Tibial nerve (tissue), 4 donors: ENCODE data around the gene CERS6.

ENCODE experiments used
- EP300 ChIP-seq, 2 donors: sonication (generic); formaldehyde crosslinking; IDR thresholded peaks; one replicate each; pipeline ENCODE4 v1.6.1; 2017; ENCODE audit warnings: antibody characterized with exemption in 2 of 2, mild to moderate bottlenecking in 1 of 2
- POLR2A ChIP-seq, 2 donors: fragments of 450-650 bp; IDR thresholded peaks; one replicate each; pipeline ENCODE4 v1.6.1; 2017; ENCODE audit warnings: antibody characterized with exemption in 2 of 2, mild to moderate bottlenecking in 2 of 2, moderate library complexity in 2 of 2
- TF ChIP-seq, protein P1 (sequence below), 5 experiments: fragments of 200-600 bp in 3 of 5; fragments of 450-650 bp in 2 of 5; sonication (generic) in 3 of 5; IDR thresholded peaks; one replicate each; pipeline ENCODE4 v1.5.1; 2016 to 2019; ENCODE audit warnings: antibody characterized with exemption in 5 of 5, mild to moderate bottlenecking in 3 of 5, moderate library complexity in 2 of 5

DNA sequence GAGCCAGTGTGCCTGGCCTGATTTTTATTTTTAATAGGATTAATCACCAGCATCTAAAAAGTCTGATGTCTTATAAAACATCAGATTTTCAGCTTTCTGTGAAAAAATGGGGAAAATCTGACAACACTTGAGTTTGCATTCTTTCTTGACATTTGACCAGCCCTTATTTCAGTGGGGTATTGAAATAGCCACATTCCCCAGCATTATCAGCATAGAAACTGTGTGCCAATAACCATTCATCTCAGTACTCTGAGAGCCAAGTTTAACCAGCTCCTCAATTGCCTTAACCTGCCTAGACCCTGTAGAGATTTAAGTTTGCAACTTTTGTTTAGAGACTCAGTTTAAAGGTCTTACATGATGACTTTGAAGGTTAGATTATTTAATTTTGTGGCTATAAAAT is 155.0 kb downstream of the CERS6 start:
- TF ChIP-seq EP300 (IDR thresholded peaks at IDR 0.05) (no peak), POLR2A (IDR thresholded peaks at IDR 0.05) (no peak)
- TF ChIP-seq, protein P1, sequence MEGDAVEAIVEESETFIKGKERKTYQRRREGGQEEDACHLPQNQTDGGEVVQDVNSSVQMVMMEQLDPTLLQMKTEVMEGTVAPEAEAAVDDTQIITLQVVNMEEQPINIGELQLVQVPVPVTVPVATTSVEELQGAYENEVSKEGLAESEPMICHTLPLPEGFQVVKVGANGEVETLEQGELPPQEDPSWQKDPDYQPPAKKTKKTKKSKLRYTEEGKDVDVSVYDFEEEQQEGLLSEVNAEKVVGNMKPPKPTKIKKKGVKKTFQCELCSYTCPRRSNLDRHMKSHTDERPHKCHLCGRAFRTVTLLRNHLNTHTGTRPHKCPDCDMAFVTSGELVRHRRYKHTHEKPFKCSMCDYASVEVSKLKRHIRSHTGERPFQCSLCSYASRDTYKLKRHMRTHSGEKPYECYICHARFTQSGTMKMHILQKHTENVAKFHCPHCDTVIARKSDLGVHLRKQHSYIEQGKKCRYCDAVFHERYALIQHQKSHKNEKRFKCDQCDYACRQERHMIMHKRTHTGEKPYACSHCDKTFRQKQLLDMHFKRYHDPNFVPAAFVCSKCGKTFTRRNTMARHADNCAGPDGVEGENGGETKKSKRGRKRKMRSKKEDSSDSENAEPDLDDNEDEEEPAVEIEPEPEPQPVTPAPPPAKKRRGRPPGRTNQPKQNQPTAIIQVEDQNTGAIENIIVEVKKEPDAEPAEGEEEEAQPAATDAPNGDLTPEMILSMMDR (IDR thresholded peaks at IDR 0.05), result no peak
